GM12874 (cell line): ENCODE data around the gene MVD.

Source experiments
- TF ChIP-seq, protein P1 (sequence below): IDR thresholded peaks from 2 replicates; pipeline ENCODE4 v1.5.1; 2011; ENCODE audit warnings: low read depth, mild to moderate bottlenecking, control low read depth, low read length, moderate library complexity; ENCODE audit not compliant: insufficient read depth

The MVD gene

DNA sequence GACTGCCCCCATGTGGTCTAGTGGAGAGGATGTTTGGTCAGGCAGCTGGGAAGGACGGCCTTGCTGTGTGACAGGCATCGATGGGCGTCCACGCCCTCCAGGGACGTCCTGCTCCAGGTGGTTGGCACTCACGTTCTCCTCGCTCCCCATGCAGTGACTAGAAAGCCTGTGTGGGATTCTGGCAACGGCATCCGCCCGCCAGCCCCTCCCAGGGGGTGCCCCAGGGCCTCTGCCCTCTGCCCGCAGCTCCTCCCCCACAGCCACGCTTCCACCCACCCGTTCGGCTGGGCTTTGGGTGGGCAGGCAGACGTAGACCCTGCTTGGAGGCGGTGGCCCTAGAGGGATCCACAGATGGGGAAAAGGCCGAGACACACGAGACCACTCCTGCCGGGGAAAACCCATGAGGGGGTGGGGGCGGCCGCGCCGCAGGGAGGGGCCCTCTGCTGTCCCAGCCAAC is 29.2 kb downstream of the MVD start:
- TF ChIP-seq, protein P1, sequence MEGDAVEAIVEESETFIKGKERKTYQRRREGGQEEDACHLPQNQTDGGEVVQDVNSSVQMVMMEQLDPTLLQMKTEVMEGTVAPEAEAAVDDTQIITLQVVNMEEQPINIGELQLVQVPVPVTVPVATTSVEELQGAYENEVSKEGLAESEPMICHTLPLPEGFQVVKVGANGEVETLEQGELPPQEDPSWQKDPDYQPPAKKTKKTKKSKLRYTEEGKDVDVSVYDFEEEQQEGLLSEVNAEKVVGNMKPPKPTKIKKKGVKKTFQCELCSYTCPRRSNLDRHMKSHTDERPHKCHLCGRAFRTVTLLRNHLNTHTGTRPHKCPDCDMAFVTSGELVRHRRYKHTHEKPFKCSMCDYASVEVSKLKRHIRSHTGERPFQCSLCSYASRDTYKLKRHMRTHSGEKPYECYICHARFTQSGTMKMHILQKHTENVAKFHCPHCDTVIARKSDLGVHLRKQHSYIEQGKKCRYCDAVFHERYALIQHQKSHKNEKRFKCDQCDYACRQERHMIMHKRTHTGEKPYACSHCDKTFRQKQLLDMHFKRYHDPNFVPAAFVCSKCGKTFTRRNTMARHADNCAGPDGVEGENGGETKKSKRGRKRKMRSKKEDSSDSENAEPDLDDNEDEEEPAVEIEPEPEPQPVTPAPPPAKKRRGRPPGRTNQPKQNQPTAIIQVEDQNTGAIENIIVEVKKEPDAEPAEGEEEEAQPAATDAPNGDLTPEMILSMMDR, result peak; percentile 61

DNA sequence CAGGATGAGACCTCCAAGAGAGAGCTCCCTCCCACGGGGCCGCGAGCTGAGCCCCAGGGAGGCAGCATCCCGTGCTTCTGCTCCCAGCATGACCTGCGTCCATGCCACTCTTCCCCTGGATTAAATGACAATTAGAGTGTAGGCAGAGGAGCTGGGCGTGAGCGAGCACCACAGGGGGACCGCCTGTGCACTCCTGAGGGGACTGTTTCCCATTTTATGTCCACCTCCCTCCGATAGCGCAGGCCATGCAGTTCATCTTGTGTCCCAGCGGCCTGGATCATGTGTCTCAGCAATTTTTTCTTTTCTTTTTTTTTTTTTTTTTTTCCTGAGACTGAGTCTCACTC is 30.3 kb downstream of the MVD start:
- TF ChIP-seq, protein P1, result no peak

DNA sequence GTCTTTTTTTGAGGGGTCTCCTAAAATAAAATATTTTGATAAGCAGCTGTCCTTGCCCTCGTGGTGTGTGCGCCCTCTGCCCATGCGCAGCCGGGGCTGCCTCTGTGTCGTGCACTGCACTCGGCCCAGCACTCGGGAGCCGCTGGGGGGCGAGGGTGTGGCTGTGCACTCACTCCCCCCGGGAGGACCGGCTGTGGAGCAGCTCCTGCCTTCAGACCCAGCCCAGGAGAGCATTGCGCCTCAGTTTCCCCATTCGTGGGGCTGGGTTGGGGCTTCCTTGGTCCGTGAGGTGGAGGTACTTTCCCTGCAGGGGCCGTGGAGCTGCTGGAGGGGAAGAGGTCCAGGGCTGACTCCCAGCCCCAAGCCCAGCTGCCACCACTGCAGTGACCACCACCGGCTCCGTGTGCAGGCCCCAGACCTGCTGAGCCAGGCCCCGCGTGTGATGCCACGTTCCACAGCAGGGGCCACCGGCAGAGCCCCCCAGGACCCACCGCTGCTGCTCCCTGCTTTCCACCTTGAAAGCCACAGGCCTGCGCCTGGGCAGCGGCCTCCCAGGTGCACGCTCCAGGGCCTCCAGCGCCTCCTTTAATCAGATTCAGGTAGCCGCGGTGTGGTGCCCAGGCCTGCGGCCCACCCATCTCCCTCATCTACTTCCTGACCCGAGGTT is 30.8 kb downstream of the MVD start:
- TF ChIP-seq, protein P1, result no peak

DNA sequence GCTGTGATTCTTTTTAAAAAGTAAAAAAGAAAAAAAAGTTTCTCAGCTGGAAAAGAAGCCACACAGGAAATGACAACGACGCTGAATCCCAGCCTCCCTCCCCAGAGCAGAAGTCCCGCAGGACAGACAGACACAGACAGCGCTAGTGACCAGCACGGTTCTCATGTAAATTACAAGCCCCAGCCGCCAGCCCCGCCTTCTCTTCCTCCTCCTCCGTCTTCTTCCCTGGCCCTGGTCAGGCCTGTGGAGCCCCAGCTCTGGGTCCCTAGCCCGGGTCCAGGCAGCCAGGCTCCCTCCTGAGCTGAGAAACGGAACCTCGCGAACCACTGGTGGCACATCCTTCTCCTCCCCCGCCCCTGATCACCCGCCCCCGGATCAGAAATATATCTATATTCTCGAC is 31.5 kb downstream of the MVD start:
- TF ChIP-seq, protein P1, result no peak

DNA sequence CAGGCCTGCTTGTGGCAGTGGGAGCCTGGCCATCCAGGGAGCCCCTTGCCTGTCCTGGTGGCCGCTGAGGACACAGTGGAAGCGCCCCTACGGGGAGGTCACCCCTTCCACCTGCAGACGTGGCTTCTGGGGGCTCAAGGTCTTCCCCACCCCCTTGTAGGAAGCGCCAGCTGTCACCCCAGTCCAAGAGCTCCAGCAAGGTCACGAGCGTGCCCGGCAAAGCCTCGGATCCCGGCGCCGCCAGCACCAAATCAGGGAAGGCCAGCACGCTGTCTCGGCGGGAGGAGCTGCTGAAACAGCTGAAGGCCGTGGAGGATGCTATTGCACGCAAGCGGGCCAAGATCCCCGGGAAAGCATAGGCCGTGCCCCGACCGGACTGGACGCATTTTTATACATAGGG is 31.9 kb downstream of the MVD start:
- TF ChIP-seq, protein P1, result no peak

DNA sequence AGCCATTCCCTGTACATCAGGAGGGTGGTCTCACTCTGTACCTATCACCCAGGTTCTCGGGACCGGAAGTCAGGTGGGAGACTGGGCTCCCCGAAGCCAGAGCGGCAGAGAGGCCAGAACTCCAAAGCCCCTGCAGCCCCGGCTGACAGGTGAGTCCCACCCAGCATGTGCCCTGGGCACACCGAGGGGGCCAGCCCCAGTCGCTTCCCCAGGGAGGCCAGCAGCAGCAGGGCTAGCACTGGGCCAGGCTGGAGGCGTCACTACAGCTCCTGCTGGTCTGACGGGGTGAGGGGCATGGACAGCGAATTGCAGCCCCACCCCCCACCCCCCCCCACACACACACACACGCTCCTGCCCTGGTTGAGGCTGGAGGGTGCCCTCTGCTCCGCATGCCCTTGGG is 32.5 kb downstream of the MVD start:
- TF ChIP-seq, protein P1, result no peak

DNA sequence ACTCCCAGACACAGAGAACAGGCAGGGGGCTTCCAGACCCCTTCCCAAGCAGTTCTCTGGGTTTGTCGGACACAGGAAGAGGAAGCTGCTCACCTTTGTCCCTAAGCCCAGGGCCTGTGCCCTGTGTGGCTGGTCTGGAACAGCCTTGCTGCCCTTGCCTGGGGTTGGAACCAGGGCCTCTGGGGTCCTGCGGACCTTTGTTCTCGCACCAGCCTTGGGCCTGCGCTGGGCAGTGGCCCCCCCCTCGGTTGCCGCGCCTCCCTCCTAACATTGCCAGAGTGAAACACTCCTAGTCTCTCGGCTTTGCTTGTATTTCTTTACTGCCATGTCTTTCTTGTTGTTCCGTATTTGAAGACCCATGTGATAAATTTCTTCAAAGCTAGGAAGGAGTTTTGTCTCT is 33.1 kb downstream of the MVD start:
- TF ChIP-seq, protein P1, result no peak
